ENCODE data around the gene MTHFD2L.
"Not testable (repeated sequence)": the region's sequence is repeated elsewhere in the genome, so short reads cannot be mapped to it uniquely, and the experiment has no call there.

MTHFD2L gene

DNA sequence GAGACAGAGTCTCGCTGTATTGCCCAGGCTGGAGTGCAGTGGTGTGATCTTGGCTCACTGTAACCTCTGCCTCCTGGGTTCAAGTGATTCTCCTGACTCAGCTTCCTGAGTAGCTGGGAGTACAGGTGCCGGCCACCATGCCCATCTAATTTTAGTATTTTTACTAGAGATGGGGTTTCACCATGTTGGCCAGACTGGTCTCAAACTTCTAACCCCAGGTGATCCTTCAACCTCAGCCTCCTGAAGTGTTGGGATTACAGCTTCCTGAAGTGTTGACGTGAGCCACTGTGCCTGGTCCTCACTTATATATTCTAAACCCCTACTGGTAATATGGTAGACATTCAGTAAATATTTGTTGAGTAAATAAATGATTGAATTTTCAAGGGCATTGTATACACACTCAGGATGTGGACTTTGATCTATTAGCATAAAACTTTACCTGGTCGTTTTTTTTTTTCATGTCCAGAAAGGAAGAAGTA lies 33.0 kb downstream of the MTHFD2L start:
- DNase-seq = no peak

DNA sequence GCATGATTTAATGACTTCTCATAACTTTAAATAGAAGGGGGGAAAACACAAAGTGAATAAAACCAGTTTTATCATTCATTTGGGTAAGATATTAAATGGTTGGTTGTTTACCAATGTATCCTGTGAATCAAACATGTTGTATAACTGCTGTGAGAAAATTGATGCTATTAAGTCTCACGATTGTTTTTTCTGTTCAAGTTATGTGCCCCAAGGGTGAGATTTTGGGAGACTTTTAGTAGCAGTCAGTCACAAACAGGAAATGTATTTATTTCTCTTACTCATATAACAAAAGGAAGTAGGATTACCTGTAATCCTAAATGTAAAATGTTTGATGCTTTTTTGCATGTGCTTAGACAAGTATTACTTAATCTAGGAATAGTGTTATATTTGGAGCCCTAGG lies 39.2 kb downstream of the MTHFD2L start:
- DNase-seq = no peak

DNA sequence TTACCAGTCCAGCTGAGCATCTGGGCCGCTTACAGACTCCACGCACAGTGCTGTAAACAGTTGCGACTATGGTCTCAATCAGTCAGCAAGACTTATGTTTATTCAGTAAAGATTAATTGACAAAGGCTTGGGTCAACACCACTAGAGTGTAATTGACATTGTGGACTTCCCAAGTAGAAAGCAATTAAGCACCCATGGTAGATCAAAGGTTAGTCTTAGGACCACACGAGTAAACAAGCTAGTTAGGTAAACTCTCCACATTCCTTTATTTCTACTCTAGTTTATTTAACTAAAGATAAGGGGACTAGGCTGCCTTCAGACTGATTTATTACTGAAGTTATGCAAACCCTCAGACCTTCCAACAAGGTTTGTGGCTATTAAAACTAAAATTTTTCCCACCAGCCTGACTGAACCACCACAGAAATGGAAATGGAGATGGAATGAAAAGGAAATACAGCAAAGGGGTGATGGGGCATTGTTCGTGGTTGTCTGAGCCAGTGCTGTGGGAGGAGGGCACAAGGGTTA lies 44.2 kb downstream of the MTHFD2L start:
- DNase-seq = no peak

DNA sequence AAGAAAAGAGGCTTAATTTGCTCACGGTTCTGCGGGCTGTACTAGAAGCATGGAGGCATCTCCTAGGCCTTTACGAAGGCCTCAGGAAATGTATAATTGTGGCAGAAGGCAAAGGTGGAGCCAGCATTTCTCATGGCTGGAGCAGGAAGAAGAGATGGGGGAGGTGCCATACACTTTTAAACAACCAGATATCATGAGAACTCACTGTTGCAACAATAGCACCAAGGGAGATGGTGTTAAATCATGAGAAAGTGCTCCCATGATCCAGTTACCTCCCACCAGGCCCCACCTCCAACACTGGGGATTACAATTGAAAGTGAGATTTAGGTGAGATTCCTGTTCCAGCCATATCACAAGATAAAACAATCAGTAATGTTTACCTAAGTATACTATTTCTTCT lies 45.5 kb downstream of the MTHFD2L start:
- DNase-seq = no peak

DNA sequence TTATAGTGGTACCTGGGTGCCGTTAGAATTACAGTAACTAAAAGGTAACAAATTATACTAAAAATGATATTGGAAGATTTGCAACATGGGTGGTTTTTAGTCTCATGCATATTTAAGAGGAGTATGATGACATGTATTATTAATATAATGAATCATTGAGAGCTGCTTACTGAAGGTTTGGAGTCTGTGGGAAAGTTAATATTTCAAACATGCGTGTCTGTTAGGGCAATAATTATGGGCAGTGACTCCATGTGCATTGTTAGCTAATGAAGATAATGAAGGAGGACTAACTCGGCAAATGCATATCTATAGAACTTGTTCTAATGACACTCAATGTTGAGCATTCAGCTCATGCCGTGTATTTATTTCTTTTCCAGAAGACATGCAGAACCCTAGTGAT lies 47.1 kb downstream of the MTHFD2L start:
- DNase-seq = no peak

DNA sequence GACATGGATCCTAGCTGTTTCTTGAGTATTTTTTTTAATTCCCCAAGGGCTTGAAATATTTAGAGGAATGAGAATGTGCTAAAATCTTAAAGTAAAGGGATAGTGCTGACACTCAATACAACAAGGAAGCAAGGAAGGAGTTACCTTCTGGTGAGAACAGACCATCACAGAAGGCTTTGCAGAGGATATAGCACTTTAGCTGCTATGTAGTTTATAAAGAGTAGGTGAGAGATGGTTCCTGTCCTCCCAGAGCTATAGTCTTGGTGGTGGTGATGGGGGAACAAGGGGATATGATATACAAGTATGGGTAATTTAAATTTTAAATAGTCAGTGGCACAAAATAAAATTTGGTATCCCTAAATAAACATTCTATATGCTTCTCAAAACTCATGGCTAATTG lies 47.6 kb downstream of the MTHFD2L start:
- DNase-seq = no peak

DNA sequence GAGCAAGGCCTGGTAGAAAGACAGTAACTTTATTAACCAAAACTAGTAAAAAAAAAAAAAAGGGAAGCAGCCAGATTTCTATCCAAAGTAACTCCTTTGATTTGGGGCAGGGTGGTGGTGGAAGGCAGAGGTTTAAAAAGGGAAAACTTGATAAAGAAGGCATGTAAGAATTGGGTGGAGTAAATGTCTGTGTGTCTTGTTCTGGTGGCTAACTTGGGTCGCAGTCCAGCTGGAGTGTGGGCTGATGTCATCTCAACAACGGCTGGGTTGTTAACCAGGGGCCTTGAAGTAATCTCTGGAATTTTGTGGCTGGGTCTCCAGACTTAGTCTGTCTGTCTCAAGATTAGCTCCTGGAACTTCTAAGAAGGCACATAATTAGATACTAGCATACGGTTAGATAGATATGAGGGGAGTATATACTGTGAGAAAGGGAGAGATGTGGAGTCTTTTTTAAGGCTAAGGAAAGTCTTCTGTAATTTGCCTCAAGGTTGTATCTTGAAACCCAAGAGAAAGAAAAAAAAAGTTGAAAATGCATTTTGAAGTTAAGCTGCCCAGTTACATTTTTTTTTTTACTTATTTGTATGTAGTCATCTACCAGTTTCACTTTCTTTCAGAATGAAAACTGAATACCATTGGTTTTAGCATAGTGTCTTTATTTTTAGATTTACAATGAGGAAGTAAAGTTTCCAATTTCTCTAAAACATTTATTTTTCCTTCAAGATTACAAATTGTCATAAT lies 48.3 kb downstream of the MTHFD2L start:
- no peak for DNase-seq

DNA sequence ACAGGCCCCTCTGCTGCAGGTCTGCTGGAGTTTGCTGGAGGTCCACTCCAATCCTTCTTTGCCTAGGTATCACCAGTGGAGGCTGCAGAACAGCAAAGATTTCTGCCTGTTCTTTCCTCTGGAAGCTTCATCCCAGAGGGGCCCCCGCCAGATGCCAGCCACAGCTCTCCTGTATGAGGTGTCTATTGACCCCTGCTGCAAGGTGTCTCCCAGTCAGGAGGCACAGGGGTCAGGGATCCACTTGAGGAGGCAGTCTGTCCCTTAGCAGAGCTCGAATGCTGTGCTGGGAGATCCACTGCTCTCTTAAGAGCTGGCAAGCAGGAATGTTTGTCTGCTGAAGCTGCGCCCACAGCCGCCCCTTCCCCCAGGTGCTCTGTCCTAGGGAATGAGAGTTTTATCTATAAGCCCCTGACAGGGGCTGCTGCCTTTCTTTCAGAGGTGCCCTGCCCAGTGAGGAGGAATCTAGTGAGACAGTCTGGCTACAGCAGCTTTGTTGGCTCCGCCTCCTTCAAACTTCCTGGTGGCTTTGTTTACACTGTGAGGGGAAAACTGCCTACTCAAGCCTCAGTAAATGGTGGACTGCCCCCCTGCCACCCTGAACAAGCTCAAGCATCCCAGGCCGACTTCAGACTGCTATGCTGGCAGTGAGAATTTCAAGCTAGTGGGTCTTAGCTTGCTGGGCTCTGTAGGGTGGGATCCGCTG lies 56.7 kb downstream of the MTHFD2L start:
- DNase-seq = not testable (repeated sequence)

DNA sequence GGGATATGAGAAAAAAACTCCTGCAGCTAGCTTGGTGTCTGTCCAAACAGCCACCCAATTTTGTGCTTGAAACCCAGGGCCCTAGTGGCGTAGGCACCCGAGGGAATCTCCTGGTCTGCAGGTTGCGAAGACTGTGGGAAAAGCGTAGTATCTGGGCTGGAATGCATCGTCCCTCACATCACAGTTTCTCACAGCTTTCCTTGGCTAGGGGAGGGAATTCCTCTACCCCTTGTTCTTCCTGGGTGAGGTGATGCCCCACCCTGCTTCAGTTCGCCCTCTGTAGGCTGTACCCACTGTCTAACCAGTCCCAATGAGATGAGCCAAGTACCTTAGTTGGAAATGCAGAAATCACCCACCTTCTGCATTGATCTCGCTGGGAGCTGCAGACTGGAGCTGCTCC lies 57.3 kb downstream of the MTHFD2L start:
- not testable (repeated sequence) for DNase-seq

DNA sequence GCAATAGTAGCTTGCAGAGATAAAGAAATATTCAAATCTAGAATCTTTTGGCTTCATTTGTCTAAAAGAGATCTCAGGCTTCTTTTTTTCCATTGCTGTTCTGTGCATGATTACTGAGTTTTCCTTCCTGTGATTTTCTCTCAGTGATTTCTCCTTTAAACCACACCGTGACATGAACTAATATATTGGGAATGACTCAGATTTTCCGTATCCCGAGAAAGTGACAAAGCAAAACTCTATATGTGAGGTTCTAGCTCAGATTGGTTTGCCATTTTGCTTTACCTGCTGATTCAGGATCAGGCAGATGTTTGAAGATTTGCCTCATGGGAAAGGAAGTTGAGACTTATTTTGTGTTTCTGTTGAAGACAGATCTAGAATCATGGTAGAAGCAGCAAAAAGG lies 59.4 kb downstream of the MTHFD2L start:
- DNase-seq = no peak

DNA sequence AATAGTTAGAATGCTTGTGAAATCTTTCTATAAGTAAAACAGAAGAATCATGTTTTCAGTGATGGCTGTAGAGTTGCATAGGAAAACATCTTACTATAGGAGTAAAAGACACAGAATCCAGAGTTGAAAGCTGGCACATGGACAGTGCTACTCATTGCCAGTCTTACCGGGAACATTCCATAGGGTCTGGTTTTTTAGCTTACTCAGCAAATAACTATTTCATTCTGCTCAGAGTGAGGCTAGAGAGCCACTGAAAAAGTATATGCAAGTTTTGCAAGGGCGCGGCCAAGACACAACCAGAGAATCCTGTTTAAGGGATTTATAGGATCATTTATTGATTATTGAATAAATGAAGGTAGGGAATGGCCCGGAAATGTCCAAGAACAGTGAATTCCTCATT lies 60.3 kb downstream of the MTHFD2L start:
- DNase-seq = no peak

DNA sequence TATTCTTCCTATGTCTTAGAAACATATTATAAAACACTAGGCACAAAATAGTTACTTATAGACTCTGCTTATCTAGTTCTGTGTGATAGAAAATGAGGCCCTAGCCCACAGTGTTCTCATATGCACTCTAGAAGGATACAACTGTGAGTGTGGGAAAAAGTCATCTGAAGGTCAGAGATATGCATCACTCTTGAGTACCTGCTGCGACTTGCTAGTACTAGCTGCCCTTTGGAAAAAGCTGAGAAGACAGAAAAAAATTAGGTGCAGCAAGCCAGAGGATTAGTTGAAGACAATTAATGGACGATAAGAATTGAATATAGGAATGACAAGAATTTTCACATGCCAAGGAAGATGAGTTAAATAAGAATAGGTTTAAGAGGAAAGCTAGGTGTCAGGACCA lies 61.3 kb downstream of the MTHFD2L start:
- no peak for DNase-seq

DNA sequence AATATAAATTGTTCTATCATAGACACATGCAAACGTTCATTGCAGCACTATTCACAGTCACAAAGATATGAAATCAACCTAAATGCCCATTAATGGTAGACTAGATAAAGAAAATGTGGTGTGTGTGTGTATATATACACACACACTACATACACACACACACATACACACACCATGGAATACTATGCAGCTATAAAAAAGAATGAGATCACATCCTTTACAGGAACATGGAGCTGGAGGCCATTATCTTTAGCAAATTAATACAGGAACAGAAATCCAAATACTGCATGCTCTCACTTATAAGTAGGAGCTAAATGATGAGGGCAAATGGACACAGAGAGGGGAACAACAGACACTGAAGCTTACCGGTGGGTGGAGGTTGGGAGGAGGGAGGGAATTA lies 65.2 kb downstream of the MTHFD2L start:
- DNase-seq = no peak

DNA sequence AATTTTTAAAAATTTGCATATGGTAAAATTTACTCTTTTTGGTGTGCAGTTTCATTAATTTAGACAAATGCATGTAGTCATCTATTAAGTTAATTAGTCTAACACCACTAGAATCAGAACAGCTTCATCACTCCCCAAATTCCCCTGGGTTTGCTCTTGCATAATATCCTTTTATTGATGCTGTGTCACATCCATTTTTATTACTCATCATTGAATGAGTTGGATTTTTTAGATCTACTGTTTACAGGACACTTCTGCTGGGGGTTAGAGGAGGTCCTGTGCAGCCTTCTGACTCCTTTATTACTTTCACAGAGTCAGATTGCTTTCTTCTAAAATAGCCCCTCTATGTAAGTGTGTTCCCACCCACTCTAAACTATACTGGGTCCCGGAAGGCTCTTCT lies 65.9 kb downstream of the MTHFD2L start:
- no peak for DNase-seq

DNA sequence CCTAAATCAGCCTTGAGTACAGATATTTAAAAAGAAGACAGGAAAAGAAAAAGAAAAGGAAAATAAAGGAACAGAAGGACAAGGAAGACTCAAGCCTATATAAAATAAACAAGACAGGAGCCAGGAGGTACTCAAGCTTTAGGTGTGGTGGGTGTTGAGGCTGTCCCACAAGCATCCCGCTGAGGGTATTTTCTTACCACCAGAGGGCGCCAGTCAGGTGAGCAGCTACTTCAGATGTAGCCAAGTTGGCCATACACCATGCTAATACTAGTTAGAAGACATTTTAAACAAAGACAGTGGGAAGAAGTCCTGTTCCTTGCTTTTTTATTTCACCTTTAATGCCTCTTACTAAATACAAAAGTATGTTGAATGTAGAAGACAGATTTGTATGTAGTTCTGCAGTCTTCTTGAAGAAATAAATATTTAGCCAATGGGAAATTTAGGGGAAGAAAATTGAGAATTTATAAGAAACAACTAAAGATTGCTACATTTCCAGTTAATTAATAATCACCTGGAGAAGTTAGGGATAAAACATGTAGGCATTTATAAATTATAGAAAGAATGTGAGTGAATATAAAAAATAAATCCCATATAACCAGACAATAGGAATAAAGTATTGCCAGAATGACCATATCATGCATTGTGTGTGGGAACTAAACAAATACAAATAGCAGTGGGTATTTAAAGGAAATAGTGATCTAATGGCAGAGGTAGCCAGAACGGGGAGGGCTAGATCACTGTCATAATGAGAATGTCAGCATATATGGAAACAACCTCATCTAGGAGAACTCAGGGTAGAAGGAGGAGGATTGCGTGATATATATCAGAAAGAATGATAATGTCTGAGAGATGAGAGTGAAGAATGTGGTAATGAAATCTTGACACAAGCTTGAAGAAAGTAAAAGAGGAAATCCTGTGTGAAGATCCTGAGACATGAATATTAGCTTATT lies 71.0 kb downstream of the MTHFD2L start:
- DNase-seq = no peak

DNA sequence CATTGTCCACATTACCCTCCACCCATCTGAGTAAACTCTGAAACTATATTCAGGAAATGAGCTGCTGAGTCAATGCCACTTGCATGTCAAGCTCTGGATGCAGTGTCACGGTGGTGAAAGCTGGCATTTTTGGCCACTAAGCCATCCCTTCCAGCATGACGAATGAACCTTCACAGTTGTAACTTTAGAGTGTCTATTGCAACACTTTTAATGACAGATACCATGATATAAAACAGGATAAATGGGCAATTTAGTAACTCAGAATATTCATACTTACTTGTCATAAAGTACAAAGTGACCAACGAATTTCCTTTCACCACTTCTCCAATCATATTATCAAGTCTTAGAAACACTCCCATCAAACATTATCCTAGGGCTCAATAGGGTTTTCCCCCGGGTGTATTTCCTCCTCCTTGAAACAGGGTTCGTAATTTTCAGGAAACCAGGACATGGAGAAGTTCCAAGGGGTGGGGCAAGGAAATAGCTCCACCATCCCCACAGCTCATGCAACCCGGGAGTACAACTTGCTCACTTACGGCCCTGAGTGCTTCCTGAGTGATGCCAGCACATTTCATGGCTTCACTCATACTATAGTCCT lies 73.1 kb downstream of the MTHFD2L start:
- no peak for DNase-seq

DNA sequence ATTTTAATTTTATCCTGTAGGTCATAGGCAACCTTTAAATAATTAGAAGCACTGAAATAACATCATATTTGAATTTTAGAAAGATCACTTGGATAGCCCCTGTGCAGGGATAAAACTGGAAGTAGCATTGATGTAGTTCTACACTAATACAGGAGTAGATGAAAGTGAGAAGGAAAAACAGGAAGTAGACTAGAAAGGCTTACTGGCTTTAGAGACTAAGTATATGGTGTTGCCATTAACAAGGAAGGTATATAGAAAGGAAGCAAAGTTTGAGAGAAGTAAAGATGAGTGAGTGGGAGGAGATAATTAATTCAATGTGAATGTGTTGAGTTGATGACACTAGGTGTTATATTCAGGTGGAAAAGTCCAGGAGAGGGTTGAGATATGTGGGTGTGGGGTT lies 77.2 kb downstream of the MTHFD2L start:
- DNase-seq = no peak

DNA sequence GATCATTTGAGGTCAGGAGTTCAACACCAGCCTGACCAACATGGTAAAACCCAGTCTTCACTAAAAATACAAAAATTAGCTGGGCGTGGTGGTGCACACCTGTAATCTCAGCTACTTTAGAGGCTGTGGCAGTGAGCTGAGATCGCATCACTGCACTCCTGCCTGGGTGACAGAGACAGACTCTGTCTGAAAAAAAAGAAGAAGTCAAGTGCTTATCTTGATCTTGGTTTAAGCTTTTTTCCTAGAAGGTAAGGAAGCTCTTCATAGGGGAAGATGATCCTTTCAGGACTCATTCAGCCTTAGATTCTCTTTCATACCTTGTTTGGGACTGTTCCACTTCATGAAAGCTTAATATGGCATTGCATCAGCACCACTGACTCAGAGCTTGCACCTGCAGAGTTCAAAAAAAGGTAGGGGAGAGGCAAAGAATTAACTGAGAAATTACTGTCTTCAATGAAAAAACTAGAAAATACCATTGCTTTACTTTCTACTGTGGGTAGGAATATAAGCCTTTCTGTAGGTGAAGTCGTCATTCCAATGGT lies 79.6 kb downstream of the MTHFD2L start:
- DNase-seq = no peak

DNA sequence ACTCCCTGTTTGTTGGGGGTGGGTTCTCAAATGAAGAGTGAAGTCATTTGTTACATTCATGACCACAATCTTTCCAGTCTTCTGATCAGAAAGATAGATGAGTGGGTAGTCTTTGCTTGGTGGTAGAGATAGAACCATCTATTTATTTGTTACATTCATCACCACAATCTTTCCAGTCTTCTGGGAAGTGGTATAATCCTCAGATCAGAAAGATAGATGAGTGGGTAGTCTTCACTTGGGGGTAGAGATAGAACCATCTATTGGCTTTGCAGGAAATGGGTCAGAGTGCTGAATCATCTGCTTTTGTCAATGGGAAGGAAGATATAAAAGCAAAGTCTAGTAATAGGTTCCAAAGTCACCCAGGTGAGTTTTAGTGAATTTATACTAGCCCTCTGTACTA lies 86.1 kb downstream of the MTHFD2L start:
- no peak for DNase-seq

DNA sequence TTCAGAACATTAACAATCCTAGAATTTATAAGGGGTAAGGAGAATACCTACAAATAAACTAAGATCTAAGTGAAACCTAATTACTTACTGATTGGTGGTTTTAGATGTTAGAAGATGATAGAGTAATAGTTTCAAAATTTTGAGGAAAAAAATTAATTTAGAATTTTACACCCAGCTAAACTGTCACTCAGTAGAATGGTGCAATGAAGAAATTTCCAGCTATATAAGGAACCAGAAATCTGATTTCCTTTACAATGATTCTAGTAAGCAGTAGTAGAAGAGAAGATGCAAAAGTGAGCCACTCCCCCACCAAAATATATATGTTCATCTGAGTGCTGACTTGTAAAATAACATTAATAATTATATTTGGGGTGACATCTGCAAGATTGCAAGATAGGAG lies 95.0 kb downstream of the MTHFD2L start:
- no peak for DNase-seq

DNA sequence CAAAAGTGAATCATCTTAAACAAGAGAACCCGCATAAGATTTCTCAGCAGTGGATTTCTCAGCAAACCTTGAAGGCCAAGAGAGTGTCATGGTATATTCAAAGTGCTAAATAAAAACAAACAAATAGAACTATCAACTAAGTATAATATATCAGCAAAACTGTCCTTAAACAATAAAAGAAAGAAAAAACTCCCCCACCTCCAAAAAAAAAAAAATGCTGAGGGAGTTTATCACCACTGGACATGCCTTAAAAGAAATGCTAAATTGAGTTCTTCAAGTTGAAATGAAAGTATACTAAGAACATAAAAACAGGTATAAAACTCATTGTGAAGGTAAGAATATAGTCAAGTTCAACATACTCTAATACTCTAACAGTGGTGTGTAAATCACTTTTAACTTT lies 96.5 kb downstream of the MTHFD2L start:
- no peak for DNase-seq

DNA sequence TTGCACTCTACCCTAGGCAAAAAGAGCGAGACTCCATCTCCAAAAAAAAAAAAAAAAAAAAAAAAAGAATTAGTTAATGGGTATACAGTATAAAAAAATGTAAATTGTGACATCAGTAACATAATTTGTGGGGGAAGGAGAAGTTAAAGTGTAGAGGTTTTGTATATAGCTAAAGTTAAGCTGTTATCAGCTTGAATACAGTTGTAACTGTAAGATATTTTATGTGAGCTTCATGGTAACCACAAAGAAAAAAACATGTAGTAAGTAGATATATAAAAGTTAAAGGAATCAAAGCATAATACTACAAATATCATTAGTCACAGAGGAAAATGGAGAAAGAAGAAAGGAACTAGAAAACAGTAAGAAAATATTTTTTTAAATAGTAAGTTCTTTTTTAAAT lies 97.2 kb downstream of the MTHFD2L start:
- no peak for DNase-seq

DNA sequence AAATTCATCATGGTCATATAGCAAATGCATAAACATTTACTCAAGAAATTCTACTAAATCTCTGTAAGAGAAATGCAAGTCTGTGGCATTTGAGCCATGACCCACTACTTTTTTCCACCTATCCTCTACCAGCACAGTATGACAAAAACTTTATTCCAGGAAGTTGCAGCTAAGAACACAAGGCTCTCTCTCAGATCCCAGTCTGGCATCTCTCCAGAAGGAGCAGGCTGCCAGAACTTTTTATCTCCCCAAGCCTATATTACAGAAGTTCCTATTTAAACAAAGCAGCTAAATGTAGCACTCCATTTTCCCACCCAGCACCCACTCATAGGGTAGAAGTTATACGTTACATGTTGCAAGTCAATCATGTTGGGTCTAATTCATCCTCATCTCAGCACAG lies 101.0 kb downstream of the MTHFD2L start:
- no peak for DNase-seq
